Measurements from ENCODE around the gene ARHGAP26. TPM values are rescaled to one million over a fixed set of nuclear protein-coding genes. Genes with fewer than 3 reads are reported as not detected.
A peak's percentile ranks its signal among the peaks of the same experiment; 100 is the strongest.

The ARHGAP26 gene
- total and polyA plus RNA-seq, 7 donors: 2.5 to 28.7 (median 12.0) TPM

GRCh38 chr5:143213231-143213850 is 443.2 kb downstream of the ARHGAP26 start:
- H3K36me3 ChIP-seq (ENCODE audit: insufficient read depth in 1 of 2, low read depth in 1 of 2): peaks cover 0 to 4% of the 10 kb centered on the region in 2 donors
- 50 to 71% (median 62%) methylated on average over 6 of the region's 6 CpGs for WGBS, 3 donors
- no peaks in the 10 kb centered on the region for H3K9me3 ChIP-seq
- ATAC-seq (peak in 1 of 4 donors; percentile 20), DNase-seq (no peak)
- peaks cover 1% of the 10 kb centered on the region for H3K4me1 ChIP-seq
- intact Hi-C loops (cut with DNase I): no loop called here
- no peak overlapping the region for H3K4me3 ChIP-seq
- H3K27me3 ChIP-seq (ENCODE audit: insufficient read depth in 3 of 3, low read length in 2 of 3): no peaks in the 10 kb centered on the region
- TF ChIP-seq CTCF (IDR thresholded peaks at IDR 0.05): no peak
- H3K27ac ChIP-seq: no peak overlapping the region

GRCh38 chr5:143213851-143214363 is 443.7 kb downstream of the ARHGAP26 start:
- no peaks in the 10 kb centered on the region for H3K4me1 ChIP-seq
- ATAC-seq (no peak), DNase-seq (no peak)
- TF ChIP-seq CTCF (IDR thresholded peaks at IDR 0.05): no peak
- no peaks in the 10 kb centered on the region for H3K9me3 ChIP-seq
- H3K4me3 ChIP-seq: no peak overlapping the region
- WGBS, 3 donors: 64 to 68% (median 65%) methylated on average over 12 of the region's 12 CpGs
- peaks cover 0 to 4% of the 10 kb centered on the region in 2 donors for H3K36me3 ChIP-seq (ENCODE audit: insufficient read depth in 1 of 2, low read depth in 1 of 2)
- no peaks in the 10 kb centered on the region for H3K27me3 ChIP-seq (ENCODE audit: insufficient read depth in 3 of 3, low read length in 2 of 3)
- intact Hi-C loops (cut with DNase I): no loop called here
- no peak overlapping the region for H3K27ac ChIP-seq

- no peaks in the 10 kb centered on the region for H3K27me3 ChIP-seq (ENCODE audit: insufficient read depth in 3 of 3, low read length in 2 of 3)
- WGBS, 3 donors: 87 to 95% (median 93%) methylated on average over 4 of the region's 4 CpGs
- intact Hi-C loops (cut with DNase I): no loop called here
- ATAC-seq (no peak), DNase-seq (no peak)
- H3K36me3 ChIP-seq (ENCODE audit: insufficient read depth in 1 of 2, low read depth in 1 of 2): peaks cover 0 to 4% of the 10 kb centered on the region in 2 donors
- TF ChIP-seq CTCF (IDR thresholded peaks at IDR 0.05): no peak
- no peaks in the 10 kb centered on the region for H3K9me3 ChIP-seq
- no peak overlapping the region for H3K27ac ChIP-seq
- peaks cover 2% of the 10 kb centered on the region for H3K4me1 ChIP-seq
- H3K4me3 ChIP-seq: no peak overlapping the region
Observed at GRCh38 chr5:143214458-143214857, 444.3 kb downstream of the ARHGAP26 start.

GRCh38 chr5:143214890-143215289 is 444.7 kb downstream of the ARHGAP26 start:
- no peak for TF ChIP-seq CTCF (IDR thresholded peaks at IDR 0.05)
- 75 to 77% (median 76%) methylated on average over 6 of the region's 6 CpGs for WGBS, 3 donors

GRCh38 chr5:143215690-143216089 is 445.5 kb downstream of the ARHGAP26 start:
- DNase-seq (no peak), ATAC-seq (no peak)
- H3K36me3 ChIP-seq (ENCODE audit: insufficient read depth in 1 of 2, low read depth in 1 of 2): peaks cover 0 to 4% of the 10 kb centered on the region in 2 donors
- H3K27me3 ChIP-seq (ENCODE audit: insufficient read depth in 3 of 3, low read length in 2 of 3): no peaks in the 10 kb centered on the region
- no peaks in the 10 kb centered on the region for H3K9me3 ChIP-seq
- peaks cover 10% of the 10 kb centered on the region for H3K4me1 ChIP-seq
- 92 to 97% (median 95%) methylated on average over 6 of the region's 6 CpGs for WGBS, 3 donors
- intact Hi-C loops (cut with DNase I): no loop called here
- no peak for TF ChIP-seq CTCF (IDR thresholded peaks at IDR 0.05)
- no peak overlapping the region for H3K4me3 ChIP-seq
- H3K27ac ChIP-seq: no peak overlapping the region

More at GRCh38 chr5:143214890-143215289, 444.7 kb downstream of the ARHGAP26 start:
- H3K27ac ChIP-seq: no peak overlapping the region
- no peaks in the 10 kb centered on the region for H3K27me3 ChIP-seq (ENCODE audit: insufficient read depth in 3 of 3, low read length in 2 of 3)
- no peaks in the 10 kb centered on the region for H3K9me3 ChIP-seq
- intact Hi-C loops (cut with DNase I): no loop called here
- ATAC-seq (no peak), DNase-seq (no peak)
- peaks cover 0 to 4% of the 10 kb centered on the region in 2 donors for H3K36me3 ChIP-seq (ENCODE audit: insufficient read depth in 1 of 2, low read depth in 1 of 2)
- peaks cover 6% of the 10 kb centered on the region for H3K4me1 ChIP-seq
- no peak overlapping the region for H3K4me3 ChIP-seq
